COLO668 (cell line): Measurements from ENCODE around the gene RBKS.
"Not testable (repeated sequence)": the region's sequence is repeated elsewhere in the genome, so short reads cannot be mapped to it uniquely, and the experiment has no call there.

ENCODE experiments used
- DNase-seq: peaks from one replicate; lab custom pipeline; 2025; ENCODE audit not compliant: unreplicated experiment; lab: John Stamatoyannopoulos, UW

RBKS gene

DNA sequence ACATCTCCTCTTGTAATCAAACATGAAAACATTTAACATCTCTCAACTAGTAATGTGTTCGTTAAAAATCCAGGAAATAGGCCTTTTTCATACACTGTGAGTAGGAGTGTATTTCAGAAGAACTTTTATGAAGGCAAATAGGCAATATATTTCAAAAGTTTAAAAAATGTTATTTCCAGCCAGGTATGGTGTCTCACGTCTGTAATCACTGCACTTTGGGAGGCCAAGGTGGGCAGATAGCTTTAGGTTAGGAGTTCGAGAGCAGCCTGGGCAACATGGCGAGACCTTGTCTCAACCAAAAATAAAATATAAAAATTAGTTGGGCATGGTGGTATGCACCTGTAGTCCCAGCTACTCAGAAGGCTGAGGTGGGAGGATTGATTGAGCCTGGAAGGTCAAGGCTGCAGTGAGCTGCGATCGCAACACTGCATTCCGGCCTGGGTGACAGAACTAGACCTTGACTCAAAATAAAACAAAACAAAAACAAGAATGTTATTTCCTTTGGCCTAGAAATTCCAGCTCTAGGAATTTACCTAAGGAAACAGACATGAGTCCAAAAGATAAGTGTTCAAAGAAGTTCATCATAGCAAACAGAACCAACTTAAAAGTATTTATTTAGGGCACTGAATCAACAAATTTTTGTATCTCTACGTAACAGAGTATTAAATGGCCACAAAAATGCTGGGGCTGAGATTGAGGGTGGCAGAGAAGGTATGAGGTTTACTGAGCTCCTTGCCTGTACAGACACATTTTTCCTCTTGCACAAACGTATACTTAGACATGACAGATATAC lies 14.9 kb downstream of the RBKS start:
- no peak for DNase-seq

GRCh38 chr2:27873091-27873490 lies 17.1 kb downstream of the RBKS start:
- no peak for DNase-seq

GRCh38 chr2:27871802-27872201 lies 18.4 kb downstream of the RBKS start:
- DNase-seq, result no peak

DNA sequence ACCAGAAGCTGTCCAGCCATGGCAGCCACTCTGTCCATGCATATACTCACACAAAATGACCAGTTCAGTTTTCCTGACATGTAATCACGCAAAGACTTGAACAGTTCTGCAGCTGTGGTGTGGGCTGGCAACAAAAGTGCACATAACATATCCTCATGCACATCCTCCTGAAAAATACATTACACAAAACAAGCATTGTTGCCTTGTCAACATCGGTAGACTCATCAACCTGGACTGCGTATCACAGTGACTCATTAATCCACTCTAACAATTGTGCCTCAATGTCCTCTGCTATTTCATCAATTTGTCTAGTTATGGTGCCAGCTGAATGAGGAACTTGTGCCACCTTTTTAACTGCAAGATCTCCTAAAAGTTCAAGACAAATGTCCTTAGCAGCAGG lies 19.5 kb downstream of the RBKS start:
- no peak for DNase-seq

- no peak for DNase-seq
Measured at GRCh38 chr2:27869763-27870162, 20.4 kb downstream of the RBKS start.

- DNase-seq, result no peak
Measured at GRCh38 chr2:27866237-27866636, 23.9 kb downstream of the RBKS start.

DNA sequence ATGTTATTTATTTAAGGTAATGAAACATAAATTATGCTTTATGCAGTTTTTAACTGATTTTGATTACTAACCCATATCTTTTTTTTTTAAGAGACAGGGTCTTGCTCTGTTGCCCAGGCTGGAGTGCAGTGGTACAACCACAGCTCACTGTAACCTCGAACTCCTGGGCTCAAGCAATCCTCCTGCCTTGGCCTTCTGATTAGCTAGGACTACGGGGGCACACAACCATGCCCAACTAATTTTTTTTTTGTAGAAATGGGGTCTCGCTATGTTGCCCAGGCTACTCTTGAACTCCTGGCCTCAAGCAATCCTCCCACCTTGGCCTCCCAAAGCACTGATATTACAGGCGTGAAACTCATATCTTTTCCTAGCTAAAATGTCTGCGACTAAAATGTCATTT lies 26.2 kb downstream of the RBKS start:
- not testable (repeated sequence) for DNase-seq

- DNase-seq, result no peak
Measured at GRCh38 chr2:27863146-27863545, 27.0 kb downstream of the RBKS start.

- DNase-seq, result no peak
Measured at GRCh38 chr2:27860111-27860510, 30.1 kb downstream of the RBKS start.

- no peak for DNase-seq
Measured at GRCh38 chr2:27857417-27858172, 32.6 kb downstream of the RBKS start.

DNA sequence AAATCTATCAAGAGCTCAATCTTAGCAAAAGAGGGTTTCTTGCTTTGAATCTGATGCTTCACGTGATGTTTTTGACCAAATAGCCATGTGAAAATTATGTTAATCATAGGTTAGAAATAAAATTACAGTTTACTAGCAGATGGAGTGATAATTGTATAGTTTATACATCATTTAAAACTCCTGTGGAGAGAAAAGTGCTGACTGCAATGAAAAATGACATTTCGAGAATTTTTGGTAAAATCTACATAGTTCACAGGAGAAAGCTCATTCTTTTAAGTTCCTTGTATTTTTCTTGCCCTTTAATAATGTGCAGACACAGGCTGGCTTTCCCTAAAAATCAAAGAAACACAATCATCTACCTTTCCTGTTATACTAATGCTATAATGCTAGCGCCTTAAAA lies 33.2 kb downstream of the RBKS start:
- no peak for DNase-seq

- no peak for DNase-seq
Measured at GRCh38 chr2:27856386-27856785, 33.8 kb downstream of the RBKS start.

DNA sequence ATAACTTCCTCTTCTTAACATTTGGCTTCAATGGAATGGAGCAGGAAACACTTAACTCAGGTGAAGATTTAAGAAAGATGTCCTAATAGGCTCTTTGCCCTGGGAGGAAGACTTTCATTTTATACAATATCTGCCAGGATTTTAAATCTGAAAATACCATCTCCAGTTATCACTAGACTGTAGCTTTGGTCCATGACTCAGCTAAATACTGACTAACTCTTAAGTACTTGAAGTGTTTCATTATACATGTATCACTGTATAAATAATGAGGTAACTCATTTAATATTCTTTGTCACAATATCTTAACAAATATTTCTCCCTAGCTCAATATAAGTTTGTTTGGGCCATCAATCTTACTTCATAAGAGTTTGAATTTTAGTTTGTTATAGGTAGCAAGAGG lies 34.7 kb downstream of the RBKS start:
- no peak for DNase-seq

- DNase-seq, result no peak
Measured at GRCh38 chr2:27854229-27854862, 35.8 kb downstream of the RBKS start.

GRCh38 chr2:27852691-27853090 lies 37.5 kb downstream of the RBKS start:
- DNase-seq, result no peak

GRCh38 chr2:27849558-27850205 lies 40.5 kb downstream of the RBKS start:
- no peak for DNase-seq

DNA sequence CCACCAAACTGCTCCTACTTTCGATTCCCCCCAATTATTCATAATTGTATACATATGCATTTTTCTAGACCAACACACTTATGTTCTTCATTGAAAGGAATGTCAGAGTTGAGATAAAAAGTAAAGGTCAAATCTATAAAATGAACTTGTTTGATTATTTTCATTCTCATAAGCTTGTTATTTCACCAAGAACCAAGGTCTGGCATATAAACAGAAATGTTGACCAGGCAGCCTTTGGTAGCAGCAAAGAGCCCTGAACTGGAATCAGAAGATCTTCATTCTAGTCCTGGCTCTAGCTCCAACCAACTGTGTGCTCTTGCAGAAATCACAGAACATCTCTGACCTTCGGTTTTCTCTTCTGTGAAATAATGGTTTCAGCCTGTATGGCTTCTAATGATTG lies 42.9 kb downstream of the RBKS start:
- DNase-seq, result no peak

DNA sequence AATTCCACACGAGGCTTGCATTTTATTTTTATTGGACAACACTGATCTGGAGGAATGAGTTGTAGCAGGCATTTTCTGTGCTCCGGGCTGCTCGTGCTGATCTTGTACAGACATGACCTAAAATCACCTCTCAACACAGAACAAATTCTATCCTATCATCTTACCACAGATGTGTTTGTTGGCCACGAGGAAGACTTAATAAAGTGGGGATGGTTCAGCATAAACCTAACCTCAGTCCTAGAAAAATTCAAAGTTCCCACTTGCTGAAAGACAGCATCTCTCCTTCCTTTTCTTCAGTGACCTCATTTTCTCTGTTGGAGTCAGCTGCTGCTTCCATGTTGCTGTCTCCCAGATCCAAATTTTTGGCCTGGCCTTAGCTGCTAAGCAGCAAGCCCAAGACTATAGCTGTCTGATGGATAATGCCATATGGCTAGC lies 45.3 kb downstream of the RBKS start:
- no peak for DNase-seq

DNA sequence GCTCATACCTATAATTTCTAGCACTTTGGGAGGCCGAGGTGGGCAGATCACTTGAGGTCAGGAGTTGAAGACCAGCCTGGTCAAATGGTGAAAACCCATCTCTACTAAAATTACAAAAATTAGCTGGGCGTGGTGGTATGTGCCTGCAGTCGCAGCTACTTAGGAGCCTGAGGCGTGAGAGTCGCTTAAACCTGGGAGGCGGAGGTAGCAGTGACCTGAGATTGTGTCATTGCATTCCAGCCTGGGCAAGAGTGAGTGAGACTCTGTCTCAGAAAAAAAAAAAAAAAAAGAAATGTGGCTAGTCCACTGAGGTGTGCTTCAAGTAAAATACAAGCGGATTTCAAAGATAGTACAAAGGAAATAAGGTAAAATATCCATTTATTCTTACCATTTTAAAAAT lies 46.2 kb downstream of the RBKS start:
- DNase-seq, result no peak

GRCh38 chr2:27842894-27843293 lies 47.3 kb downstream of the RBKS start:
- no peak for DNase-seq

GRCh38 chr2:27839022-27839618 lies 51.1 kb downstream of the RBKS start:
- DNase-seq, result no peak
